ENCODE data around the gene SCP2.

DNA sequence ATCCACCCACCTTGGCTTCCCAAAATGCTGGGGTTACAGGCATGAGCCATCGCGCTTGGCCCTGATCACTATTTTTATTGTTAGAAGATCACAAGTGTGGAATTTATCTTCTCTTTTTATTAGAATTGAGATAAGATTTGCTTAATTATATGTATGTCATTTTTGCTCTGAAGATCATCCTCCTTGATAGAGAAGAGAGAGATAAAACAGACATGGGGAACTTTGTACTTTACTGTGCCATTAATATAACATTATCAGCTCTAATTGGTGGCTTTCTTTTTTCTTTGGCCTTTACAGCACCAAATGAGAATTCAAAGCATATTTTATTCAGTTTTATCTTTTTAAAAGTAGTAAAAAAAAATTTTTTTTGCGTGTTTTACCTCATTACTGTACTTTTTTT lies 46.8 kb downstream of the SCP2 start:
- no peak for TF ChIP-seq POLR2A (IDR thresholded peaks at IDR 0.05)
- TF ChIP-seq, protein P1, sequence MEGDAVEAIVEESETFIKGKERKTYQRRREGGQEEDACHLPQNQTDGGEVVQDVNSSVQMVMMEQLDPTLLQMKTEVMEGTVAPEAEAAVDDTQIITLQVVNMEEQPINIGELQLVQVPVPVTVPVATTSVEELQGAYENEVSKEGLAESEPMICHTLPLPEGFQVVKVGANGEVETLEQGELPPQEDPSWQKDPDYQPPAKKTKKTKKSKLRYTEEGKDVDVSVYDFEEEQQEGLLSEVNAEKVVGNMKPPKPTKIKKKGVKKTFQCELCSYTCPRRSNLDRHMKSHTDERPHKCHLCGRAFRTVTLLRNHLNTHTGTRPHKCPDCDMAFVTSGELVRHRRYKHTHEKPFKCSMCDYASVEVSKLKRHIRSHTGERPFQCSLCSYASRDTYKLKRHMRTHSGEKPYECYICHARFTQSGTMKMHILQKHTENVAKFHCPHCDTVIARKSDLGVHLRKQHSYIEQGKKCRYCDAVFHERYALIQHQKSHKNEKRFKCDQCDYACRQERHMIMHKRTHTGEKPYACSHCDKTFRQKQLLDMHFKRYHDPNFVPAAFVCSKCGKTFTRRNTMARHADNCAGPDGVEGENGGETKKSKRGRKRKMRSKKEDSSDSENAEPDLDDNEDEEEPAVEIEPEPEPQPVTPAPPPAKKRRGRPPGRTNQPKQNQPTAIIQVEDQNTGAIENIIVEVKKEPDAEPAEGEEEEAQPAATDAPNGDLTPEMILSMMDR (IDR thresholded peaks at IDR 0.05) = no peak
